ENCODE data around the gene ZNF507. TPM values are rescaled to one million over a fixed set of nuclear protein-coding genes. Genes with fewer than 3 reads are reported as not detected.

ZNF507 gene
- total RNA-seq = 17.7 TPM
- long read RNA-seq, partial matches to known transcripts = 0 of 5 reads
- long read RNA-seq, other reads (novel, unspliced or antisense) = 3 of 5 reads

DNA sequence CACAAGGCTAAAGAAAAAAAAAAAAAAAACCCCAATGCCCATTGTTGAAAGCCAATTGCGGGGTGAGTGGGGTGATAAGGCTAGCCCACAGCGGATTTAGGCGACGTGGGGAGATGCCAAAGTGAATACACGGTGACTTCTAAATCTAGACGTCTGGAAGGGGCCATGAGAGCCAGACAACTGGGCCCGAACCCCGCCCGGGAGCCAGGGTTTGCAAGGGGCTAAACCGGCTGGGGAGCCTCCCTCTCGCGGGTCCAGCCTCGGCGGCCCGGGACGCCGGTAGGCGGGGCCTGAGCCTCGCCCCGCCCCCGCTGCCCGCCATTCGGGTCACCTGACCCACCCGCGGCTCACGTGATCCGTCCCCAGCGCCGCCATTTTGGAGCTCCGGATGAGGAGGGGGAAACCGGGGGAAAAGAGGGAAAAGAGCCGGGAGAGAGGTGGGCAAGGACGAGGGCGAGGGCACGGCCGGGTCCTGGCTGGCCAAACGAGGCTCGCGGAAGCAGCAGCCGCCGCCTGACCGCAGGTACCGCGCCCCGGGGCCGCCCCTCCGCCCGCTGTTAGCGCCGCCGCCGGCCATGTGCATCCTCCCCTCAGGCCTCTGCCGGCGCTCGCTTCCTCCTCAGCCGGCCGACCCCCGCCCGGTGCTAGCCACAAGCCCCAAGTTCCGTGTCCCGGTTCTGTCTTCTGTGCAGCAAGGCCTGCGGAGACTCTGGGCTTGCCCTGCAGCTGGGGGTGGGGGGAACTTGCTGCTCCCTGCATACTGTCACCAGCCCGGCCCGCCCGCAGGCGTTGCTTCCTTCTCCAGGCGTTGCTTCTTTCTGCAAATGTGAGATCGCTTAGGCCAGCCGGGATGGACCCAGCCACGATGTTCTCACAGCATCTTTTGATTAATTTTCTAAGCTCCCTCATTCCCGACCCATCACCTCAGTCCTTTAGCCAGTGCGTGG is at the start of gene ZNF507:
Gene ZNF507 (plus strand): TSS at position 350 of the 947 bp plus-strand sequence. CDS start 7,221 bp downstream, outside the sequence.
- peak; percentile 83 for DNase-seq
- TF ChIP-seq CTCF (IDR thresholded peaks at IDR 0.05; ENCODE audit: borderline replicate concordance) = peak; percentile 9
- peak within 1 kb of the TSS; percentile 90 for H3K27ac ChIP-seq (replicated peaks)
- H3K4me3 ChIP-seq = peak within 1 kb of the TSS; percentile 99
- H3K9me3 ChIP-seq (replicated peaks) = no peaks in the 10 kb centered on the region
- intact Hi-C loops (cut with micrococcal nuclease) = no loop called here
- peaks cover 25% of the 10 kb centered on the region for H3K36me3 ChIP-seq
- no peaks in the 10 kb centered on the region for H3K27me3 ChIP-seq (ENCODE audit: low read depth)
- H3K4me1 ChIP-seq = peaks cover 54% of the 10 kb centered on the region

DNA sequence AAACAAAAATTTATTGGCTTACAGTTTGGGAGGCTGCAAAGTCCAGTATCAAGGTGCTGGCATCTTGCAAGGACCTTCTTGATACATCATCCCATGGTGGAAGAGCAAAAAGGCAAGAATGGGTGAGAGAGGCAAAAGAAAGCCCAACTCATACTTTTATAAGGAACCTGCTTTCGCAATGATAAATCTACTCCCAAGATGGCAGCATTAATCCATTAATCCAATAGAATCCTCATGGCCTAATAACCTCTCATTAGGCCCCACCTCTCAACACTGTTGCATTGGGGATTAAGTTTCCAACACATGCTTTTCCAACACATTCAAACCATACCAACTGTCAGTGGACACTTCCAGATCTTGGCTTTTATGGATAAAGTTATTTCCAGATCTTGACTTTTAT is 48.7 kb upstream of the ZNF507 start:
- no peaks in the 10 kb centered on the region for H3K36me3 ChIP-seq
- no peak overlapping the region for H3K4me3 ChIP-seq
- no peak for TF ChIP-seq CTCF (IDR thresholded peaks at IDR 0.05; ENCODE audit: borderline replicate concordance)
- H3K9me3 ChIP-seq (replicated peaks) = peaks cover 28% of the 10 kb centered on the region
- no peak for DNase-seq
- H3K4me1 ChIP-seq = no peaks in the 10 kb centered on the region
- H3K27me3 ChIP-seq (ENCODE audit: low read depth) = peaks cover 7% of the 10 kb centered on the region
- intact Hi-C loops (cut with micrococcal nuclease) = no loop called here
- H3K27ac ChIP-seq (replicated peaks) = no peak overlapping the region

DNA sequence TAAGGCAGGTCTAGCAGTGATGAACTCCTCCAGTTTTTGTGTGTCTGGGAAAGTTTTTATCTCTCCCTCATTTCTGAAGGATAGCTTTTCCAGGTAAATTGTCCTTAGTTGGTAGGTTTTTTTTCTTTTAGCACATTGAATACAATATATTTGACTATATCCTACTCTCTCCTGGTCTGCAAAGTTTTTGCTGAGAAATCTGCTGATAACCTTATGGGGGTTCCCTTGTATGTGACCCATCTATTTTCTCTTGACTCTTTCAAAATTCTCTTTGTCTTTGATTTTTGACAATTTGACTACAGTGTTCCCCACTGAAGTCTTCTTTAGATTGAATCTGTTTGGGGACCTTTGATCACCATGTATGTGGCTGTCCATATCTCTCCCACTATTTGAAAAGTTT is 42.6 kb upstream of the ZNF507 start:
- intact Hi-C loops (cut with micrococcal nuclease) = no loop called here

GRCh38 chr19:32303193-32303592 is 42.2 kb upstream of the ZNF507 start:
- intact Hi-C loops (cut with micrococcal nuclease) = no loop called here
- no peak overlapping the region for H3K4me3 ChIP-seq
- no peak overlapping the region for H3K27ac ChIP-seq (replicated peaks)
- H3K4me1 ChIP-seq = no peaks in the 10 kb centered on the region
- TF ChIP-seq CTCF (IDR thresholded peaks at IDR 0.05; ENCODE audit: borderline replicate concordance) = no peak
- no peaks in the 10 kb centered on the region for H3K36me3 ChIP-seq
- H3K27me3 ChIP-seq (ENCODE audit: low read depth) = peaks cover 34% of the 10 kb centered on the region
- peaks cover 53% of the 10 kb centered on the region for H3K9me3 ChIP-seq (replicated peaks)
- DNase-seq = no peak

More for the DNA sequence above, 42.6 kb upstream of the ZNF507 start:
- Histone ChIP-seq H3K9me3 (replicated peaks) (peaks cover 54% of the 10 kb centered on the region), H3K27ac (replicated peaks) (no peak overlapping the region), H3K27me3 (ENCODE audit: low read depth) (peaks cover 34% of the 10 kb centered on the region), H3K4me3 (no peak overlapping the region), H3K36me3 (no peaks in the 10 kb centered on the region), H3K4me1 (no peaks in the 10 kb centered on the region)
- no peak for TF ChIP-seq CTCF (IDR thresholded peaks at IDR 0.05; ENCODE audit: borderline replicate concordance)
- DNase-seq = no peak

- Histone ChIP-seq H3K27me3 (ENCODE audit: low read depth) (peaks cover 68% of the 10 kb centered on the region), H3K36me3 (no peaks in the 10 kb centered on the region), H3K9me3 (replicated peaks) (peaks cover 17% of the 10 kb centered on the region), H3K4me3 (no peak overlapping the region), H3K4me1 (no peaks in the 10 kb centered on the region), H3K27ac (replicated peaks) (no peak overlapping the region)
- no peak for TF ChIP-seq CTCF (IDR thresholded peaks at IDR 0.05; ENCODE audit: borderline replicate concordance)
- intact Hi-C loops (cut with micrococcal nuclease) = no loop called here
- no peak for DNase-seq
Observed at GRCh38 chr19:32307591-32307990, 37.8 kb upstream of the ZNF507 start.

Measured in left ventricle myocardium inferior (tissue), 1 donor.